ENCODE results near the gene PANX3. TPM values are rescaled to one million over a fixed set of nuclear protein-coding genes. Genes with fewer than 3 reads are reported as not detected.

The PANX3 gene, protein sequence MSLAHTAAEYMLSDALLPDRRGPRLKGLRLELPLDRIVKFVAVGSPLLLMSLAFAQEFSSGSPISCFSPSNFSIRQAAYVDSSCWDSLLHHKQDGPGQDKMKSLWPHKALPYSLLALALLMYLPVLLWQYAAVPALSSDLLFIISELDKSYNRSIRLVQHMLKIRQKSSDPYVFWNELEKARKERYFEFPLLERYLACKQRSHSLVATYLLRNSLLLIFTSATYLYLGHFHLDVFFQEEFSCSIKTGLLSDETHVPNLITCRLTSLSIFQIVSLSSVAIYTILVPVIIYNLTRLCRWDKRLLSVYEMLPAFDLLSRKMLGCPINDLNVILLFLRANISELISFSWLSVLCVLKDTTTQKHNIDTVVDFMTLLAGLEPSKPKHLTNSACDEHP
- total RNA-seq, result not detected

DNA sequence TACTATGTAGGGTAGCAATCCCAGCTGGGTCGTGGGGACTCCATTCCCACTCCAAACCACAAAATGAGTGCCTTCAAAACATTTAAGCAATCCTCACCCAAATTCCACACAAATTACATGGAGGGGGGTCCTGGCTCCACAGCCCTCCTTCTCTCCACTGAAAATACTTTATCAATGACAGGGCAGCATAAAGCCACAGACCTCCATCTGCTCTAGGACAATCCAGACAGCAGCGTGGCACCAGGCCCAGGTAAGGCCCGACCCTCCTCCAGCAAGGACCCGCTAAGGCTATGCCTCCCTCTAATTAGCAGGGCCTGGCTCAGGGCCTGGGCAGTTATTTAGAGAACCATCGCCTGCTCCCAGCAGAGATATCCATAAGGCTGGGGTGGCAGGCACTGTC, at the start of gene PANX3:
PANX3 (plus strand) TSS at position 365 of the 400 bp plus-strand sequence. CDS start 129 bp downstream, outside the sequence.

GRCh38 chr11:124569697-124570096, 41.5 kb upstream of the PANX3 start, which contains the start of gene OR8A1:
OR8A1 (plus strand) TSS chr11:124569997; CDS start chr11:124570120, 123 bp downstream.

GRCh38 chr11:124622531-124623451, 11.6 kb downstream of the PANX3 start, which contains the start of gene TBRG1:
TBRG1 (plus strand) TSS chr11:124622864; CDS start chr11:124623084, 220 bp downstream.

Small RNA genes lying within 50 kb of the gene (small RNA-seq; reads per million reads assigned to genes)
- gene RNA5SP352, result not detected

Other genes starting within 250 kb of the PANX3 start
- not detected for gene OR8B2, start 226.9 kb upstream of the PANX3 start, total RNA-seq
- gene OR8B3, start 212.4 kb upstream of the PANX3 start, total RNA-seq, result not detected
- gene OR8B4, start 186.6 kb upstream of the PANX3 start, total RNA-seq, result not detected
- not detected for gene OR8B8, start 165.7 kb upstream of the PANX3 start, total RNA-seq
- not detected for gene OR8B12, start 67.8 kb upstream of the PANX3 start, total RNA-seq
- gene OR8A1, start 41.4 kb upstream of the PANX3 start, total RNA-seq, result 0.23 TPM
- gene TBRG1, start 11.4 kb downstream of the PANX3 start, total RNA-seq, result 51.0 TPM
- 22.6 TPM for gene SIAE, start 62.3 kb downstream of the PANX3 start, total RNA-seq
- 16.4 TPM for gene SPA17, start 62.5 kb downstream of the PANX3 start, total RNA-seq
- gene NRGN, start 128.5 kb downstream of the PANX3 start, total RNA-seq, result 3.7 TPM
- gene VSIG2, start 140.8 kb downstream of the PANX3 start, total RNA-seq, result not detected
- gene ESAM, start 150.9 kb downstream of the PANX3 start, total RNA-seq, result 8.3 TPM
- gene MSANTD2, start 189.0 kb downstream of the PANX3 start, total RNA-seq, result 21.5 TPM